KBM-7 (cell line): ENCODE results near the gene SBF2.
A peak's percentile ranks its signal among the peaks of the same experiment; 100 is the strongest.

Experiments
- DNase-seq: peaks from one replicate; pipeline ENCODE4 v3.0.0-alpha.2; 2015
- in situ Hi-C: fragments of 300-500 bp; cut with MboI; formaldehyde crosslinking; loops from 2 replicates; pipeline ENCODE4 v1.14.3; 2020; ENCODE audit warnings: low sequenced_read_pairs, low pct_unique_long_range_greater_than_20kb, mixed read lengths

SBF2 gene

DNA sequence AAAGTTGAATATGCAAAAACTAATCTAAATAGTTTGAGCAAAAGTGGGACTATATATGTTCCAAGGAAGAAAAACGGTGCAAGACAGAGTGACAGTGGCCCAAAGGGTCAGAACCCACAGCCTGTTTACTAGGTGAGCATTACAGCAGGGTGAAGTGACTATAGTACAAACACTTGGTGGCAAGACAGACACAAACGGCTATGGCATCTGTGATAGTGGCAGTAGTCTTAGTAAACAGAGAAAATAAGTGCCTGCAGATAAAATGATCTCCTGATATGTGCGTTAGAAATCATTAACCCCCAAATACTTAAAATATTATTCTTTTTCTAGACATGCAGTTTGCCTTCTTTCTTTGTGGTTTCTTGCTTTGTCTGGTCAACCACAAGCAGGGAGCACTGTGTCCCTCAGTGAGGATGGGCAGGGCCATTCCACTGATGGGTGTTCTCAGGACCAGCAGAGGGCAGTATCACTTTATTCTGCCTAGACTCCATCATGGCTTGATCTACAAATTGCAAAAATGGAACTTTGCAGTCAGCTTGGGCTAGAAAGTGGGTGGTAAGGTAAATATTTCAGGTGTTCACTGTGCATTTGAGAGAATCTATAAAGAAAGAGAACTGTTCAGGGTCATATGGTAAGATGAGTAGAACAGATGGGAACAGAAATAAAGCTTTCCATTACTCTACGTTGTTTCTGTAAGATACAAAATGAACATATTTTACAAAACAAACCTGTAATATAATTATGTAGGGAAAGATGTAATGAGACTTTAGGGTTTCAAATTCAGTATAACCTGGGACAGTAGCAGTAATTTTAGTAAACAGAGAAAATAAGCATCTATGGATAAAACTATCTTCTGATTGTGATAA is 431.9 kb downstream of the SBF2 start:
- in situ Hi-C loops = no loop called here

DNA sequence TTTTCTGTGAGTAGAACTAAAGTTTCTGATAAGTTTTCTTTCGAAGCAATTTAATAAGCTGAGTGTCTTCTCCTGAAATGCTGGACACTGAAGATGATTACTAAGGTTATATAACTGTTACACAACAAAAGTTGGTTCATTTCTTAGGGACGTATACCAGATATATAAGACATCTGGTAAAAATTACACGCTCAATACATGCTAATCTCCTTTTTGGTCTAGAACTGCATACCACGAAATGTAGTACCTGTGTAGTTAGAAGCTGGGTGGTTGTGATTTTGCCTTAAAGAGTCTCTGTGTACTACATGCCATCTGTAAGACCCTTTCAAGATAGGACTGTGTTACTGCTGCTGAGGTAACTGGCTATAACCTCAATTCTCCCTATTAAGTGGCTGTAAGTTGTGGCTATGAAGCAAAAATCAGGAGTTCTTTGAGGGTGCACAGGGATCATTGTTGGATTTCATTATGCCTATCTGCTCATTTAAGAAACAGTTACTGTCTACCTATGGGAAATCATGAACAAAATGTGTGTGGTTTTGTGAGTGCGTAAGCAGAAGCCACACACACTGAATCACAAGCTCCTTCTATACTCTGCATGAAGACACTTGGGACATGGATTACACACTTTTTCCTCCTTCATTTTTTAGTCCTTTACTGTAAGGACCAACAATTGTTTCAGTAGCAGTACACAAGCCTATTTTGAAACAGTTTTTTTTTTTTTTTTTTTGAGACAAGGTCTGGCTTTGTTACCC is 434.3 kb downstream of the SBF2 start:
- in situ Hi-C loops = no loop called here
- peak; percentile 20 for DNase-seq

More for the DNA sequence above, 431.9 kb downstream of the SBF2 start:
- peak; percentile 73 for DNase-seq

DNA sequence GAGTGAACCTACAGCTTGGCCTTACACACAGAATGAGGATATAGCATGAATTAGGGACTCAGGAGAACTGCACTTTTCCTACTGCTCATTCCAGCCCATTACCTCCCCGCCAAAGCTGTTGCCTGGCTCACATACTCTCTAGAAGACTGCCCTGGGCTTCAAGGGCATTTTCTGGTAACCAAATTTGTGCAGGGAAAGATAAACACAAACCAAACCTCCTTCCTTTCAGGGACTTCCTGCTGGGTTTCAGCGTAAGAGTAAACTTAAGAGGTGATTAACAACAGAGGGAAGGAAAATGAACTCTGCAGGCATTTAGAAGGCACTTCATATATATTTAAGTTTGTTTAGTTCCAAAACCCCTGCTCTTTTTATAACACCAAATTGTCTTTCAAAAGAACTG is 435.2 kb downstream of the SBF2 start:
- peak; percentile 29 for DNase-seq
- in situ Hi-C loops = no loop called here

DNA sequence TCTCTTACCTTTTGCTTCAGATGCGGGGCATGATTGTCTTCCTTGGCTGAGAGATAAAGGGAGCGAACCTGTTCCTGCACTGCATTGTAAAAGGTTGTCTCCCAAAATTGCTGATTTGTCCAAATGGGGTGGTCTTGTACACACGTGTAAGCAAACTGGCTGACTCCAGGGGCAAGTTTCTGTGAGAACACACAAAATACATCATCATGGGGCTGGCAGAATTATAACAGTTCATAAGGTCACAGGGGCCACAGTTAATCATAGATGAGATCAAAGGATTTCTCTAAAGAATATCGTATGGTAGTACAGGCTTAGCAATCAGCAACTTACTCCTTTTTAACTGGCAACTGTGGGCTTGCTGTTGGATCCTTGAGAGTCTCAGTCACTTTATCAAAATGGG is 435.8 kb downstream of the SBF2 start:
- no peak for DNase-seq
- in situ Hi-C loops = no loop called here

DNA sequence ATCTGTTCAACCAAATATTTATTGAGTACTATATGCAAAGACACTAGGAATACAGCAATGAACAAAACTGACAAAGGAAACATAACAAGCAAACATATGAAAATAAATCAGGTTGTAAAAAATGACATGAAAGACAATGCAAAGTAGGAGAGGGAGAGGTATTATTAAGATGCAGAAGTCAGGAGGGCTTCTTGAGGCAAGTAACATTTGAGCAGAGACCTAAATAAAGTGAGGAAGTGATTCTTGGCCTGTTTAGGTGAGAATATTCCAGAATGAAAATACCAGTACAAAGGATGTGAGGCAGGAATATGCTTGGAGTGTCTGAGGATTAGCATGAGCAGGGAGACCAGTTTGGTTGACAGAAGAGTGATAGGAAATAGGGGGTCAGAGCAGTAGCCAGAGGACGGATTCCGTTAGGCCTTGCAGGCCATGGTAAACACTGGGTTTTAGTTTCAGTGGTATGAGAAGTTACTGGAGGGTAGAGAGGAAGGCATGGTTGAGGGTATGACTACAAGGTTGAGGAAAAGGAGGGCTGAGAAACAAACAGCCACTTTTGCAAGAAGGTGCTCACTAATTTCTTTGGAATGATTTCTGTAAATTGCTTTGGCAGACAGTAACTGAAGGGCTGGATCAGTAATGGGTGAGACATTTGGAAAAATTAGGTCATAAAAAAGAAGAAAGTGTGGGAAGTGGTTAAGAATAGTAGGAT is 438.3 kb downstream of the SBF2 start:
- in situ Hi-C loops = no loop called here
- no peak for DNase-seq

DNA sequence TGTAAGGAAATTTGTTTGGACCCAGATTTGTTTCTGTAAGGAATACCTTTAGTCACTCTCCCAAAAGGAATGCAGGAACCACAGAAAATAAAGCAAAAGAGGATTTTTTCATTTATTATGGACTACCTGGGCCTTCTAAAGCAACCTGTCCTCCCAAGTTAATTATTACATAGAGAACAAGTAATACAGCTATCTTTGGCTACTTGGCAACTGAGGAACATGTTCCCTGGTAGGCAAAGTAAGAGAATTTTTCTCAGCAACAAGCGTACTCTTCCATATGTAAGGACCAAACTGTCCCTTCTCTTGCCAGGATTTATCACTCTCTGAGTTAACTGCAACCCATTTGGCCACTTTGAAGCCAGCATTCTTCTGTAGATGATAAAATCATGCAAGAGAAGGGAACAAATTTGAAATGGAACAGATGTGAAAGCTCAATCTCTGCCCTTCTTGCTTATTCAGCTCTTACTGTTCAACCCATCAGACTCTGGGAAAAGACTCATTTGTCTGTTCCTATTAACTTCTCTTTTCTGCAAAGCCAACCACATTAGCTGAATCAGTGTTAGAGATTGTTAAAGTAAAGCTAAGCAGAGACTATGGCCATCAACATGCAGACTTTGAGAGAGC is 440.0 kb downstream of the SBF2 start:
- in situ Hi-C loops = no loop called here

DNA sequence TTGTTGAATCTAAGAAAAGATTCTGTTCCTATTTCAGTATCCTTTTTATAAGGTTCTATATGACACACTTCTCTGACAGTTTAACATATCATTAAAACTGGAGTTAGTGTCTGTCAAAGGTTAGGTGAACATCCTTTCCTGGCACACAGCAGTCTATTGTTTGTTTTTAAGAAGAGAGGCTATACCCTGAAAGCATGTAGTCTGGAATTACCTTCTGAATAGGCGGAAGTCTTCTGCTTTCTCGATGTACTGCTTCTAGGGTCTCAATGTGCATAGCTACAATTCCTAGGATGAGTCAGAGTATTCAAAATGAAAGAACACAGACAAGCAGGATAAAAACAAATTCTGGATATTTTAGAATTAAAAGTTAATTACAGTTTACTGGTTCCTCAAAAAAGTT is 441.6 kb downstream of the SBF2 start:
- in situ Hi-C loops = no loop called here
- no peak for DNase-seq

More for the DNA sequence above, 440.0 kb downstream of the SBF2 start:
- no peak for DNase-seq

DNA sequence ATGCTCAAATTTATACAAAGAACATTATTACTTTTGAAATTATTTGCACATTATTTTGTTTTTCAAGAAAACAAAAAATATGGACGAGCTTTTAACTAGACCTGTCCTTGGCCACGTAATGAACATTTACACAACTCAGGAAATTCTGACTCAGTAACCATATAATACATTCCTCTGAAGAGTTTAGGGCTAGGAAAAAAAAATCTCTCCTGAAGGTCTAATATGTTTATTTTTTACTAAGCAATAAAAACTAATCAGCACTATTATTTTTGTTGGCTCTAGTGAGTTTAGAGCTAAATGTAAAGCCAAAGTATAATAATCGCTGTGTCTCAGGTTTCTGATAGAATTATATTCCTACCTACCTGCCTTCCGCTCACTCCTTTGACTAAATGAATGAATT is 442.7 kb downstream of the SBF2 start:
- no peak for DNase-seq
- in situ Hi-C loops = no loop called here

DNA sequence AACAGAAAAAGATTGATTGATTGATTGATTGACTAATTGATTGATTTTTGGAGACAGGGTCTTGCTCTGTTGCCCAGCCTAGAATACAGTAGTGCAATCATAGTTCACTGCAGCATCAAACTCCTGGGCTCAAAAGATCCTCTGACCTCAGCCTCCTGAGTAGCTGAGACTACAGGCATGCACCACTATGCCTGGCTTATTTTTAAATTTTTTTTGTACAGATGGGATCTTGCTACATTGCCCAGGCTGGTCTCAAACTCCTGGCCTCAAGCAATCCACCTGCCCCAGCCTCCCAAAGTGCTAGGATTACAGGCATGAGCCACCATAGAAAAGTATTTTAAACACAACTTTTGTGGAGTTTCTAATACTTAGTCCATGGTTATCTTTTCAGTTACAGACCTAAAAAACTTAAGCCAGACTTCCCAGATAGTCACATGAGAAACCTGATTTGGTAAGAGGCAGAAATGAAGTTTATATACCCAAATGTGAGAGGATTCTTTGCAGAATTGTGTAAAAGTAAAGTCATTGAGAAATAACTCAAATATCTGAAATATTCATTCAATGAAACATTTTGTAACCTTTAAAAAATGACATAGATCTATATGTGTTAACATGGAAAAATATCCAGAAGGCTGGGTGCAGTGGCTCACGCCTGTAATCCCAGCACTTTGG is 443.7 kb downstream of the SBF2 start:
- no peak for DNase-seq
- in situ Hi-C loops = no loop called here

DNA sequence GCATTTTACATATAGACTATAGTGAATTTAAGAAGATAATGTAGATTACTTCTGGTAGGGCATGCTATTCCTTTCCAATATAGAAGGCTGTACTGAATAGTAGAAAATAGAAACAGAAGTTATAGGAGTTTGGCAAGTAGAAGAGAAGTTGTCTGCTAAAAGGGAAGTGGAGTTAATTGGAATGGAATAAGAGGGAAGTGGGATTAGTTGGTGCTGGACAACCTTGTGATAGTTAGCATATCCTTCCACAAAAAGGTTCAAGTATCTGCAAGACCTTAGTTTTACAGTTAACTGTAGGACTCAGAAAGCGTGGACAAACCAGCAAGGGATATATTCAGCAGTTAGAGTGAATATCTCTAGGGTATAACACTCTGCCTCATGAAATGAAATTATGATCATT is 444.6 kb downstream of the SBF2 start:
- in situ Hi-C loops = no loop called here
- peak; percentile 41 for DNase-seq

DNA sequence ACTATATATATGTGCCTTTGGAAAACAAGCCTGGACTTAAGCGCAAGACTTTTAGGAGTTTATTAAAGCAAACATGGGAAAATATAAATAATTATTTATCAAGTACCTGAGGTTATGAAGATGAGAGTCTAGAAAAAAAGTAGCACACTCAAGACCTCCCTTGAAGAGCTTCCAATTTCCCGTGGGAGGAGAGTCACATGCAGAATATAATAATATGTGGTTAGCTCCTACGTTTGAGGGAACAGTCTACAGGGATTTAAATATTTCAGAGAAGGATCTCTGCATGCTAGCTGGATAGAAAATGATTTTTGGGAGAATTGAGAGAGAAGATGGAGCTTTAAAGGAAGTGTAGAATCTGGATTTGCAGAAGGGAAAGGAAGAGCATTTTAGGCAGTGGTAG is 446.4 kb downstream of the SBF2 start:
- in situ Hi-C loops = no loop called here
- no peak for DNase-seq

DNA sequence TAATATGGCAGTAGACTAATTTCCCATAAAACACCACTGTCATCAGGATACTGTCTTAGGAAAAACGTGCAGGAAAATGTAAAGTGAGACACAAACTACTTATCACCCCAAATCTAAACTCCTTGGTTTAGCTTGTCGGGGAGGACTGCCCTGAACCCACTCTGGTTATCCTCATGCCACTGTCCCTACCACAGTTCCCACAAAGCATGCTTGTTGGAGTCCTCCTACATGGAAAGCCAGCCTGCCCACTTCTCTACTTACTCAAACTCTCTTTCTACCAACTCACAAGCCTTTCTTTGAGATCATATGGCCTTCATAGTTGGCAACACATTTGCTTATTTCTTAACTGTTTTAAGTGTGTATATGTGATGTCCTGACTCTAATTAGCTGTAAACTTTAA is 451.1 kb downstream of the SBF2 start:
- in situ Hi-C loops = no loop called here
- no peak for DNase-seq

DNA sequence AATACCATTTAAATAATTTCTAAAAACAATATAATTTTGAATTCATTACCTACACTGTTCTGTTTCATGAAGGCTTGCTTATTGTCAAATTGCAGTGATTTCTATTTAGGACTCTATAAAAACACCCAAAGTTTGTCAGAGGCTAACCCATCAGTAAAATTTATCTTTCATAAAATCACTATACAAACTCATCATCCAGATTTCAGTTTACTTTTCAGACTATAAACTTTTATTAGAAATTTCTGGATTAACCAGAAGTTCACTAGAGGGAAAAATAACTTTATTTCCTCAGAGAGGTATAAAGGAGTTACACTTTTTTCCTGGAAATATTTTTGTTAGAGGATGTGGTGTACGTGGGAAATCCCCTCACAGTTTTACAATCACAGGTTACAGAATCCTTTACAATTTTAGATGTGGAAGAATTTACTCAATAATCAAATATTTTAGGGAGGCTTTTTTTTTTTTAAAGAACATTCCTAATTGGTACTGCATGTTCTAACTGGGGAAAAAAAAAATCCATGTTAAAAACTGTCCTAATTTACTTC is 453.5 kb downstream of the SBF2 start:
- in situ Hi-C loops = no loop called here
- no peak for DNase-seq

DNA sequence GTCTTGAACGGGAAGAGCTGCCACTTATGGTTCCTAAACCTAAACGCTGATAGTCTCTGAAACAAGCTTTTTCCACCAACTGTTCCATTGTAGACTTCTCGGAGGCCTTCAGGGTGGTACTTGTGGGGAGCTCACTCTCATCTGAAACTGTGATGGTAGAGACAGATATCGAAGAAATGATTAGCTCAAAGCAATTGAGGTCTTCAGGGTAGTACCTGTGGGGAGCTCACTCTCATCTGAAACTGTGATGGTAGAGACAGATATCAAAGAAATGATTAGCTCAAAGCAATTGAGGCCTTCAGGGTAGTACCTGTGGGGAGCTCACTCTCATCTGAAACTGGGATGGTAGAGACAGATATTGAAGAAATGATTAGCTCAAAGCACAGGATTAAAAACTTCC is 454.5 kb downstream of the SBF2 start:
- DNase-seq = no peak
- in situ Hi-C loops = no loop called here

DNA sequence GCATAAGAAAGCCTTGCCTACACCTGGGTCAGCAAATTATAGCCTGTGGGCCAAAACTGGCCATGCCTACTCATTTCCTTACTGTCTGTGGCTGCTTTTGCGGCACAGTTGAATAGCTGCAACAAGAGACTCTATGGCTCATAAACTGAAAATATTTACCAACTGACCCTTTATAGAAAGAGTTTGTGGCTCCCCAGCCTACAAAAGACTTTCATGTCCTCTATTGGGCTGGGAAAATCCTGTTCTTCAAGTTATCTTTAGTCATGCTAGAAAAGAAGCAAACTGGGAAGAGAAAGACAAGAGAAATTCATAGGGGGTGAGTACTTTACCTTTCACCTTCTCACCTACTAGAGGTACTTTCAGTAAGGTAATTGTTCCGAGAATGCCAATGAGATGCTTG is 455.1 kb downstream of the SBF2 start:
- in situ Hi-C loops = no loop called here
- no peak for DNase-seq

DNA sequence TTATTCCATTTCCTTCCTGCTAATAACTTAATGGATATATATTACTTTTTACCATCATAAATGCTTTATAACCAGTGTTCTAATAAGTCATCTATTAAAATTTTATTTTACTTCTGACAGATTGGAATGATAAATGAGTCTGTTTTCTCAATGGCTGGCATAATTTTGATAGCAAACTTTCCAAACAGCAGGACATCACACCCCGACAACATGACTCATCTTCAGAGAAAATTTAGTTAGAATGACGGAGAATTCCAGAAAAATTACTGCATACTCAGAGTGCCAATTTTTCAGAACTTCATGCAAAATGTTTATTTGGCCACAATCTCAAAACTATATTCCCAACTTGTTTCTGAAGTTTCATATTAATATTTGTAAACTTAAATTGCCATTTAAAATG is 455.8 kb downstream of the SBF2 start:
- DNase-seq = no peak
- in situ Hi-C loops = no loop called here

DNA sequence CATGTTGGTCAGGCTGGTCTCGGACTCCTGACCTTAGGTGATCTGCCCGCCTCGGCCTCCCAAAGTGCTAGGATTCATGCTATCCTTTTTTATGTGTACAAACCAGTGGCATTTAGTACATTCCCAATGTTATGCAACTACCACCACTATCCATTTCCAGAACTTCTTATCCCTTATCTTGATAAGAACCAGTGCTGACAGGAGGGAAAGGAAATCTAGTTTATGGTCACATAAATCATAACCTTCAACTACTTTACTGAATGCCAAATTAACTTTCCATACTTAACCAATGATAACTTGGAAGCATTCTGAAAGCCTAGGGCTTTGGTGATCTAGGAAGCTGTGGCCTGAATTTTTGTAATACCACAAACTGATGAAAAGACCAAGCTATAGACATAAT is 459.7 kb downstream of the SBF2 start:
- DNase-seq = no peak
- in situ Hi-C loops = no loop called here

DNA sequence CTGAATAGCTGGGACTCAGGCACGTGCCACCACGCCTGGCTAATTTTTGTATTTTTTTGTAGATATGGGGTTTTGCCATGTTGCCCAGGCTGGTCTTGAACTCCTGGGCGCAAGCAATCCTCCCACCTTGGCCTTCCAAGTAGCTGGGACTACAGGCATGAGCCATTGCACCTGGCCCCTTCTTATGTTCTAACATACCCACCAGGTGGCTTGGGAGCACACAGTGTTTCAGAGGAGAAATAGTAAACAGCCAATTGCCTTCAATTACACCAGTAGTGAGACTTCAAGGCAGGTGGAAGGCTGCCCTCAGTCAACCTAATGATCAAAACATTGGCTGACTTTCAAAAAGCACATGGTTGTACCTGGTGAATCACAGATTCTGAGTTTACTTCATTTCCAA is 462.9 kb downstream of the SBF2 start:
- no peak for DNase-seq
- in situ Hi-C loops = no loop called here

DNA sequence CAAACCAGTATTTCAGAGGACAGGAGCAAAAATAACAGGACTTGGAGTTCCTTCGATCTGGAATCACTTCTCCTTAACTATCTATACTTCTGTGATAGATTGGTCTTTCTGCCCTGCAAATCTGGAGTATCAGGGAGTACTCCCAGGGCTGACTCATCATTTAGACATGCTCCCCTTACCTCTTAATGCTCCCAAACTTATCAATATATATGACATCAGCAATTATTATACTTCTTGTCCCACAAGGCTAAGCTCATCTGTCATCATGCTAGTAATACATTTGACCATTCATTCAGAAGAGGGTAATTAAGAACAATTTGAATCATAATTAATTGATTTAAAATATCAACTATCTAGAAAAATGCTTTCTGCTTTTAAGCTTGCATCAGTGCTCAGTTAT is 466.3 kb downstream of the SBF2 start:
- in situ Hi-C loops = no loop called here
- no peak for DNase-seq
